GM18526 (cell line): ENCODE results near the gene MMP11.

Experiments
- POLR2A ChIP-seq: IDR thresholded peaks from 3 replicates; pipeline ENCODE4 v1.6.1; 2011; ENCODE audit not compliant: insufficient read length; ENCODE audit errors: extremely low read depth

MMP11 gene

DNA sequence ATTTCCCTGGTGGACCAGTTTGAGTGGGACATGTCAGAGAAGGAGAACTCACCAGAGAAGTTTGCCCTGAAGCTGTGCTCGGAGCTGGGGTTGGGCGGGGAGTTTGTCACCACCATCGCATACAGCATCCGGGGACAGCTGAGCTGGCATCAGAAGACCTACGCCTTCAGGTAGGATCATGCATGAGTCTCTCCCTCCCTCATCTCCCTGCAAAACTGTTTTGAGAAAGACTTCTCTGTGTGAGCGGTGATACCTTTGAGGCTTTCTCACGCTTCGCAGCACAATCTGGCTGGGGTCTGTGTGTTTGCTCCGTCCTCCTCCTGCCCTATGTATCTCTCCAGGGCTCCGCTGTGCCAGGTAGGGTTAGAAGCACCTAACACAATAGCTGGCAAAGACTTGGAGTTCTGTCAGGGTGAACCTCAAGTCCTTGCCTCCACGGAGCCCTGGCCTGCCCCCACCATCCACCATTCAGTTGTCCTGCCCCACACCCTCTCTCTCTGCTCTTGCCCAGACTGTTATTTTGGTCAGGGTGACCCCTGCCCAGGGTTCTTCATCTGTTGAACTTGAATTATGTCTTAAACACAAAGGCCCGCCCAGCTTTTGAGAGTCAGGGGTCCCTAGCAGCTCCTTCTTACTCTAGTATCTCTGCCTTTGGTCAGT, 52.7 kb downstream of the MMP11 start:
- no peak for TF ChIP-seq POLR2A

DNA sequence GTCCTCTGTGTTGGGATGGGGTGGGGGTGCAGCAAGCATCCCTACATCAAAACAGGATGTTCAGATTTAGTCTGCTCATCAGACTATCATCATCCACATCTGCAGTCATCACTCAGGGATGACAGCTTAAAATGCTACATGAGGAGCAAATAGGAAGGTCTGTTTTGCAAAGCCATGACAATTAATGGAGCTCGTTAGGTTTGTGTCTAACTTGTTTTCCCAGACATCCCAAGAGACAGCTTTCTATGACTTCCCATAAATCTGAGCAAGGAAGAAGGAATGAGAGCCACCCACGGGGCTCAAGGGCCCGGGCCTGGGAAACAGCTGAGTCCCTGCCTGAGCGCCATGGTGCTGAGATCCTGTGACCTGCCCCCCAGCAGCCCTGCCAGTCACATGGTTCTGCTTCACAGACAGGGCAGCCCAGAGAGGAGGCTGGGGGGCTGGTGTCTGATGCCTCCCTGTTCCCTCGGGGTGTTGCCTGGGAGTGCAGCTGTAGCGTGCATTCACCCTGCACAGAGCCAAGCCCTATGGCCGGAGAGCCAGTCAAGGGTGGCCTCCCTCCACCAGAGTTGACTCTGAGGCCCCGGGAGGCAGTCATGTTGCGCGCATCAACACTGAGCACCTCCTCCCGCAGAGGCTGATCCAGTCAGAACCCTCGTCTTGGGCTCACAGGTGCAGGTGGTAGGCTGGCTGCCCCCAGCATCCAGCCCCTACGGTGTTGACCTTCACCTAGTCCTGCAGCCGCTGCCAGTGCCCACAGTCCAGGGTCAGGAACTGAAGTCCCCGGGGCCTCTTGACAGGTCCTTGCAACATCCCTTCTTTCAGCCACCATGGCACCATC, 54.1 kb downstream of the MMP11 start:
- TF ChIP-seq POLR2A: no peak

DNA sequence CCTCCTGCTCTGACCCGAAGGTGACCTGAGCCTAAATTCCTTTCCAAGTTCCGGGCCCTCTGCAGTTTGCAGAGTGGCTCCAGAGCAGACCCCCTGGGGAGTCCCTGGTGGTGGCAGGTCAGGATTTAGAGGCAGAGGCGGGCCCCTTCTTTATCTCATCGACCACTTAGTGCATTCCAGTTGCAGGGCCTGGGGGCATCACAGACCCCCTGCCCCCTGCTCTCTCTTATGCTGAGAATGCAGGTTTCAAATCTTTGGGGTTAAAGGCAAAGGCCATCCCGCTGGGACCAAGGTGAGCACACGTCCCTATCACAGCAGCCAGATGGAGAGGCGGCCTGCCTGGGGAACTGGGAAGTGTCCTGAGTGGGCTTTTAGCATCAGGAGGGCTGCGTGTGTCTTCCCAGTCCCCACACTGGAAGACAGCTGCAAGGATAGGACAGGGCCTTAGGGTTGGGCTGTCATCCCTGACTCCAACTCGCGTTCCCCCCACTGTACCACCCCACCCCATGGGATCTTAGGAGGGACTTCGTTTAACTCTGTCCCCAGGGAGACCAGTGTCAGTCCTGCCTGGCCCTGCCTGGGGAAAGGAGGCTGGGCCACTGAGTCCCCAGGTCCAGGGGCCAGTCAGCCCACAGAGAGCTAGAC, 54.8 kb downstream of the MMP11 start:
- no peak for TF ChIP-seq POLR2A

- no peak for TF ChIP-seq POLR2A
Observed at GRCh38 chr22:23828800-23829680, 56.4 kb downstream of the MMP11 start.

DNA sequence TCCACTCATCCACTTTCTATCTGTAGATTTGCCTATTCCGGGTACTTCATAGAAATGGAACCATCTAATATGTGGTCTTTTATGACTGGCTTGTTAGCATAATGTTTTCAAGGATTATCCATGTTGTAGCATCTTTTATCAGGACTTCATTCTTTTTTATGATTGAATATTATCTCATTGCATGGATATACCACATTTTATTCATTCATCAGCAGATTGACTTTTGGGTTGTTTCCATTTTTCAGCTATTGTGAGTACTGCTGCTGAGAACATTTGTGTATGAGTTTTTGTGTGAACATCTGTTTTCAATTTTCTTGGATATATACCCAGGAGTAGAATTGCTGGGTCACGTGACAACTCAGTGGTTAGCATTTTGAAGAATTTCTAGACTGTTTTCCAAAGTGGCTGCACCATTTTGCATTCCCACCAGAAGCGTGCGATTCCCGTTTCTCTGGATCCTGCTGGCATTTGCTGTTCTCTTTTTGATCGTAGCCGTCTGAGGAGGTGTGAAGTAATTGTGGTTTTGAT, 57.3 kb downstream of the MMP11 start:
- TF ChIP-seq POLR2A: no peak

- no peak for TF ChIP-seq POLR2A
Observed at GRCh38 chr22:23831261-23831660, 58.6 kb downstream of the MMP11 start.

DNA sequence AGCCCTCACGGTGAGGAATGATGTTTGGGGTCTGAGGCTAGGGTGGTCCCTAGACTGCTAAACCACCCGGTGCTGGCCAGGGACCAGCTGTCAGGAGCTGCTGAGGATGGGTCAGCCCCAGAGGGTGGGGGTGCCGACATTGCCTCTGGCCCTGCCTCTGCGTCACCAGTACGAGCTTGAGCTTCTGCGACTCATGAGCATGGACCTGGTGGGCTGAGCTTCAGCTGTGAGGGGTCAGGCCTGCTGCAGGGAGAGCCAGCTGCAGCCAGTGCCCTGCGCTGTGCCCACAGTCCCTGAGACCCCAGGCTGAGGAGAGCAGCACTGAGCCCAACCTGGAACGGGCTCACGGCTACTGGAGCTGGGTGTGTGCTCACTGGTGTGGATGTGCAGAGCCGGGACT, 59.1 kb downstream of the MMP11 start:
- no peak for TF ChIP-seq POLR2A

DNA sequence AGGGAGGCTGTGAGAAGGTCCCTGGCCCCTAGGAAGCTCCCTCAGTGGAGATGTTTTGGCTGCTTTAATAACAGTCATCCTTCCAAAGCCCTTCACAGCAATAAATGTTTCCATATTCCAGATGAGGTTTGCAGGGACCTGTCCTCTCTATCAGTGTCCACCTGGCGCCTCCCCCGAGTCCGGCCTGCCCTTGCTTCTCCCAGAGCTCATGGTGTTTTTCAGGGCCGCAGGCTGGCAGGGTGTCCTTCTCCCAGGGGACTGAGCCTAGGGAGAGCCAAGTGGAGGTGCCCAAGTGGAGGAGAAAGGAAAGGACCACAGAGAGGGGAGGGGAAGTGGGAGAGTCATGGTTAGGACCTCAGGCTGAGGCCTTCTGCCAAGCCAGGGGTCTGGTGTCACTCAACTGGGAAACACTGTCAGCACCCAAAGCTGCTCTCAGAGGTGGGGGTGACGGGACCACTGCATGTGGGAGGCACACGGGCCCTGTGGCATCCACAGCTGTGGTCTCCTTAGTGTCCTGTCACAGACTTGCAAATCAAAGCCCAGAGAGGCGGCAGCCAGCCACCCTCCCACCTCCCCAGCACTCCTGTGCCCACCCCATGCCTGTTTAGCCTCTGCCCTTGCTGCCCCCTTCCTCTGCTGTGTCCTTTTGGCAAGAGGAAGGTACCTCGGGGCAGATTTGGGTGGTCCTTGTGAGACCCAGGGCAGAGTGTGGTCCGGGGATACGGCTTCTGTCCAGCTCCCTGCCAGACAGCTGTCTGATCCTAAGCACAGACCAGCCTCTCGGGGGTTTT, 59.8 kb downstream of the MMP11 start:
- TF ChIP-seq POLR2A: no peak

GRCh38 chr22:23833017-23833751, 60.5 kb downstream of the MMP11 start:
- TF ChIP-seq POLR2A: no peak
